NCI-H1105 treated with DMSO at 0.1 percent for 48 hours (cell line): ENCODE data around the gene KCNAB1.
"Not testable (repeated sequence)": the region's sequence is repeated elsewhere in the genome, so short reads cannot be mapped to it uniquely, and the experiment has no call there.

Experiments used
- DNase-seq: peaks from one replicate; lab custom pipeline; 2025; lab: John Stamatoyannopoulos, UW

The KCNAB1 gene

DNA sequence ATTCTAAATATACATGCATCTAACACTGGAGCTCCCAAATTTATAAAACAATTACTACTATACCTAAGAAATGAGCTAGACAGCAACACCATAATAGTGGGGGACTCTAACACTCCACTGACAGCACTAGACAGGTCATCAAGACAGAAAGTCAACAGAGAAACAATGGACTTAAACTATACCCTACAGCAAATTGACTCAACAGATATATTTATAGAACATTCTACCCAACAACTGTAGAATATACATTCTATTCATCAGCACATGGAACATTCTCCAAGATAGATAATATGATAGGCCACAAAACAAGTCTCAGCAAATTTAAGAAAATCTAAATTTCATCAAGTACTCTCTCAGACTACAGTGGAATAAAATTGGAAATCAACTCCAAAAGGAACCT, 102.0 kb downstream of the KCNAB1 start:
- DNase-seq, result not testable (repeated sequence)

DNA sequence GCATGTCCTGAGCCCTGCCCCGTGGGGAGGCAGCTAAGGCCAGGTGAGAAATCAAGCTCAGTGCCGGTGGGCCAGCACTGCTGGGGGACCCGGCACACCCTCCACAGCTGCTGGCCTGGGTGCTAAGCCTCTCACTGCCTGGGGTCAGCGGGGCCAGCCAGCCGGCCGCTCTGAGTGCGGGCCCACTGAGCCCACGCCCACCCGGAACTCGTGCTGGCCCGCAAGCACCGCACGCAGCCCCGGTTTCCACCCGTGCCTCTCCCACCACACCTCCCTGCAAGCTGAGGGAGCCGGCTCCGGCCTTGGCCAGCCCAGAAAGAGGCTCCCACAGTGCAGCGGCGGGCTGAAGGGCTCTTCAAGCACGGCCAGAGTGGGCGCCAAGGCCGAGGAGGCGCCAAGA, 103.7 kb downstream of the KCNAB1 start:
- not testable (repeated sequence) for DNase-seq

DNA sequence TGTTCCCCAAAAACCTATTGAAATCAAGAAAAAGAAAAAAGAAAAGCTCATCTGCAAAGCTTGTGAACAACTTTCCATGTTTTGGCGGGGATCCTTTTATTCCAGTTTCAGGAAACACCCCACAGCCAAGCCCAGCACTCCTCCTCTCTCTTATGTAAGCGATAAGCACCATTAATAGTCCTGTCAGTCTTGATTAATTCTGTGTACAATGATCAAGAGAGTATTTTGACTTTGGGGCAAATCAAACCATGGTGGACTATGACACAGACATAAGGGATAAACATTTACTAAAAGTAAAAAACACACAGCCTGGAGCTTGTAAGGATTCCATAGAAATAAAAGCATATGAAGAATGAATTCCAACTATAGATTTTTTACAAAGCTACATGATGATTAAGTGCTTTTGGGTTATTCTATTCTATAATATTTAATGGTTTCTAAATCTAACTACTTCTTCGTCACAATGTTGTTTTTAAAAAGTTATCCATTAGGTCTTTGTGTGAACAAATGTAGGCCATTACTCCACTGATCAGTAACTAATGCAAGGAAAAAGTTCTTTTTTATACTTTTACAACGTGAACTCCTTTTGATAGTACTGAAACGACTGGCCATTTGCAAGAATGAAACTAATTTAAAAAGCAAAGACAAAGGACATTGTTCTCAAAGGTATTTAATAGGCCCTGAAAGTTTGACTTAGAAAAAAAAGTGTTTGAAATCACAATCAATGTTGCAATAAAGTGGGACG, 106.5 kb downstream of the KCNAB1 start:
- DNase-seq, result no peak

DNA sequence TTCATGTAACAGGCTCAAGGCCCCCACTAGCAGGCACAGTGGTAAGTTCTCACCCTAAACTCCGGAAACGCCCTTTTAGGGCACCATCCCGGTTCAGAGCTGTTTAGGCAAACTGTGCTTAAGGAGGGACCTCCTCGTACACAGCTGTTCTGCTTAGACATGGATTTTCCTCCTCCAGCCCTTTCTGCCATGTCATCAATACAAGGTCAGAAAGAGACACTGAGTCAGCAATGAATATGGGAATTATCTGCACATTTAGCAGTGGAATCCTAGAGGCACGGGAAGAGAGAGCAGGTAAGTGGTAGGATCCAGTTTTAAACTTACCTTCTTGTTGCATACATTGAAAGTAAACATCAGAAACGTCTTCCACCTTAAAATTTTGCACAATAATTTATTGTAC, 107.3 kb downstream of the KCNAB1 start:
- no peak for DNase-seq

DNA sequence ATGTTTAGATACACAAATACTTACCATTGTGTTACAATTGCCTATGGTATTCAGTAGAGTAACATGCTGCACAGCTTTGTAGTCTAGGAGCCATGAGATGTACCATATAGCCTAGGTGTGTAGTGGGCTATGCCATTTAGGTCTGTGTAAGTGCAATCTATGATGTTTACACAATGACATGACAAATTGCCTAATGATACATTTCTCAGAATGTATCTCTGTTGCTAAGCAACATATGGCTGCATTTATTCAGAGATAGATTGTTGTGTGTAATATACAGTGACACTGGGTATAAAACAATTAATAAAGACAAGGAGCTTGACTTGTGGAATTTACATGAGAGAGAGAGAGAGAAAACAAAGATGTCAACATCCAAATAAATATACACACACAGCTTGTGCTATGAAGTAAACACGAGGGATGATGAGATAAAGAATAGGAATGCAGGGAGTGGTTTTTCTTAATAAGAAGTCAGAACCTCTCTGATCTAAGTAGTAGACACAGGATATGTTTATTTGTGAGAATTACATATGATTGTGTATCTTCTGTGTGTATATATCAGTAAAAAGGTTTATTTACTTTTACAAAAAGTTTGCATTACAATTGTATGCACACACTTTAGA, 110.0 kb downstream of the KCNAB1 start:
- peak; percentile 34 for DNase-seq

DNA sequence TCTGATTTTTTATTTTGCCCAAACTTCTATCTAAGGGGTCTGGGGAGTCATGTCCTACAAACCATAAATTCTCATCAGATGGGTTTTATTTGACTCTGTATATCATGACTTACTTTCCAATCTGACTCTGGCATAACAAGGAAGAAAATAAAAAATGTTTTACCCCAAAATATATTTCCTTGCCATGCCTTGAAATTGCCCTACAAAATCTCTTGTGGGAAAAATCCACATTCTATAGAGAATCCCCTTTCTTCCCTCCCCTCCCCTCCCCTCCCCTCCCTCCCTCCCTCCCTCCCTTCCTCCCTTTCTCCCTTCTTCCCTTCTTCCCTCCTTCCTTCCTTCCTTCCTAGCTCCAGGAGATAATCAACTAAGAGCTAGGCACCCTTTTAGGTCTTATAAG, 110.8 kb downstream of the KCNAB1 start:
- DNase-seq, result not testable (repeated sequence)

DNA sequence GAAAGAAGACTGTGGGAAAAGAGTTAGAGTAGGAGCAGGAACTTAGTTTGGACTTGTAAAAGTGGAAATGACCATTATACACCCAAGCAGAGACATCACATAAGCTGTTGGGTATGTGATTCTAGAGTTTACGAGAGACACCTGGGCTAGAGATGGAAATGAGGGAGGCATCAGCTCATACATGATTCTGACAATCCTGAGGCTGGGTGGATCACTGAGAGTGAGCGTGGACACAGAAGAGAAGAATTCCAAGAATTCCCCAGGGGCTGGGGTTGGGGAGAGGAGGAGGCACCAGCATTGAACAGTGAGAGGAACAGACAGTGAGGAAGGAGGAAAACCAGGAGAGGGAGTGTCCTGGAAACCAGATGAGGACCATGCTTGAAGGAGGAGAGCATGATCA, 113.5 kb downstream of the KCNAB1 start:
- DNase-seq, result no peak

DNA sequence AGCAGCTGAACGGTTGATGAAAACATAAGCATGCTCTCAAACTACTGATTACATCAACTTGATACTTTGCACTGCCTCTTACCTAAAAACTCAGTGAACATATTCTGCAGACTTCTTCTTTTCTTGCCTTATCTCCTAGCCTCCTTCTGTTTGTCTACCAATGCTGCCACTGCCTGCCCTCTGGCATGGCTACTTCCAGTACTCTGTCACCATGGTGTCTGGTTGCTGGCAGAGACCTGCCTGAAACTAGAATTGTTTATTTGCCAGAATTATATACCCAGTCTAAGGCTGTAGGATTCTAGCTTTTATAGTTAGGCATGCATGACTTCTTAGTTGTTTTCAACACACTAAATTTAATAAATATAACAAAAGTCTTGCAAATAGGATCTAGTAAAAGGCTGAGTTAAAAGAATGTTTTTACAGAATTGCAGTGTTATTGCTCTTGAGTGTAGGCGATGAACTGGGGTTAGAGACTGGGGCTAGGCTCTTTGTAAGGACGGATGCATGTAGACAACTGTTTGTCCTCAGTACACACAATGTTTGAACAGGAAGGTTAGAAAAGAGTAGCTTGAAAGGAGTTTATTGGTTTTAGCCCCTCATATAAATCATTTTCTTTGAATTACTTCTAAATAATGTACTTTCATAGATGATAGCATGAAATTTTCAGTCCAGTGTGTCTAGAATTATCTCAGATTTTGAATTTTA, 116.3 kb downstream of the KCNAB1 start:
- DNase-seq, result no peak

DNA sequence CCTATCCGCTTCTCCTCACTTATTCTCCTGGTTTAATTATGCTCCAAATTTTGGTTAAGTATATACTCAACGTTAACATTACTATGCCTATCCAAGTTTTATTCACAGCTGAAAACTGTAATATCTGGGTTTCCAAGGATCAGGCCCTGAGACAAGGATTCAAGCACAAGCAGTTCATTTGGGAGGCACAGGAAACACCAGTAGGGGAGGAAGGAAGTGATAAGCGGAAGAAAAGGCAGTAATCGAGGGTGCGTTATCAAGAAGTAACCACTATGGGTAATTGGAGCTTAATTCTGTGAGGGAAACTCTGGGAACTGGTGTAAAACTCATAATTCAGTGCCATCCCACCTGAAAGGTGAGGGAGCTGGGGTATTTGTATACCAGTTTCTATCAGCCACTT, 120.3 kb downstream of the KCNAB1 start:
- DNase-seq, result no peak

DNA sequence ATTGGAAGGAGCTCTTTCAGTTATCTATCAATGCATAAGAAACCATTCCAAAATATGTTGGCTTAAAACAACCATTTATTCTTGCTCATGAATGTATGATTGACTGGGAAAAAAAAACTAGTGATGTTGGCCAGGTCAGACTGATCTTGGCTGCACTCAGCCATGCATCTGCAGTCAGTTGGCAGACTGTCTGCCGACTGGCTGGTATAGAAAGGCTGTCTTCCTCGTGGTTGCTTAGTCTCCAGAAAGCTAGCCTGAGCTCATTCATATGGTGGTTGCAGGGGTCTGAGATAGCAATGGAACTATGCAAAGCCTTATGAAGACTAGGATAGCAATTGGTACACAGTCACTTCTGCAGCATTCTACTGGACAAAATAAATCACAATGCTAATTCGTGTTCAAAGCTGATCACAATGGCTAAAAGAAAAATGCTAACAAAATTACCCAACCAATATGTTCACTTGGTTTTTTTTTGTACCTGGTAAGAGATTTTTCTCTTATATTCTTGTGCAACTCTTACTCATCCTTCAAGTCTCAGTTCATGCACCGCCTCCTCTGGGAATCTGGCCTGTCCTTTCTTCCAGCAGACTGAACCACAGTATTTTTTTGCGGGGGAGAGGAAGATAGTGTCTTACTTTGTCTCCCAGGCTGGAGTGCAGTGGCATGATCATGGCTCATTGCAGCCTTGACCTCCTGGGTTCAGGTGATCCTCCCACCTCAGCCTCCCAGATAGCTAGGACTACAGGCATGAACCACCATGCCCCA, 126.8 kb downstream of the KCNAB1 start:
- no peak for DNase-seq

DNA sequence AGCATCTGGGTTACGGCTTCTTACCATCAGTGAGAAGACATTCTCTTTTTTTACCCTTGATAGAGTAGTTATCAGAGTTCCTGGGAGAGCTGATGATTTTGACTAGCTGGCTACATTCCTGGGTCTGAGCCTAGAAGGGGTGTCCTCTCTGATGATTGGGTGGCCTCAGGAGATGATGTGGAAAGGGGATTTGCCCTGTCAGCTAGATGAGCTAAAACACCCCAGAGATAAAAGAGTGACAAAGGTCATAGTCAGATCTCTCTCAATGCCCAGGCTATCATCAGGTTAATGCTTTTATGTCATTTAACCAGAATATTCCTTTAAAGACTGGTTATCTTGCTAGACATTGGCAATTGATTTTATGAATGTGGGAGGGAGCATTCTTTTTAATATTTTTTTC, 130.2 kb downstream of the KCNAB1 start:
- DNase-seq, result no peak

DNA sequence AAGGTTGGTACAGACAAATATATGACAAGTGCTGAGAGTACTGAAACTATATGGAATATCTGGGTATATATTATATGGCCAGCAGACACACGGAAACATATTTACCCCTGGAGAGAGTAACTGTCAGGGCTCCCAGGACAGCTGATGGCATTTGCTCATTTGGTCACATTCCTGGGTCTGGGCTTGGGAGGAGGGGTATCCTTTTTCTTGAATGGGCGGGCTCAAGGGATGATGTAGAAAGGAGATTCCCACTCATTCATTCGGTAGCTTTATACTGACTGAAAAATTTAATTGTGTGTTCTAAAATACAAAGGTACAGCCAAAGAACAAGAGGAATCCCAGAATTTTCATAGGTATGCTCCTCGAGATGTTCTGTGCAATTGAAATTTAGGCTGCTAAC, 131.0 kb downstream of the KCNAB1 start:
- DNase-seq, result no peak

DNA sequence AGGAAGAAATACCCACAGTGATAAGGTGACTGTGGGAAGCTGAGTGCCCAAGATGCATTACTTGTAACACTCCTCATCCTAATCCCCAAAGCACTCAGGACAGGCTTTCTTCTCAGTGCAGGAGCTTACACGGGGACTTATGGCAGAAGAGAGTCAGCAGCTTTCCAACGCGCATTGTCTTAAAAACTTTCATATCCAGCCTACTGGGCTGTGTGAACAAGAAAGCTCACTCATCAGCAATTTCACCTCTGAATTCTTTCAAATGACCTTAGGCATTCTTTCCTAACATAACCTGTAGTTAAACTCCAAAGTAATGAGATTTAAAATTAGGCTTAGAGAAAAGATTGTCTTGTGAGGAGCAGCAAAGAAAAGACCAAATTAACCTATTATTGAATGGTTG, 132.3 kb downstream of the KCNAB1 start:
- no peak for DNase-seq

DNA sequence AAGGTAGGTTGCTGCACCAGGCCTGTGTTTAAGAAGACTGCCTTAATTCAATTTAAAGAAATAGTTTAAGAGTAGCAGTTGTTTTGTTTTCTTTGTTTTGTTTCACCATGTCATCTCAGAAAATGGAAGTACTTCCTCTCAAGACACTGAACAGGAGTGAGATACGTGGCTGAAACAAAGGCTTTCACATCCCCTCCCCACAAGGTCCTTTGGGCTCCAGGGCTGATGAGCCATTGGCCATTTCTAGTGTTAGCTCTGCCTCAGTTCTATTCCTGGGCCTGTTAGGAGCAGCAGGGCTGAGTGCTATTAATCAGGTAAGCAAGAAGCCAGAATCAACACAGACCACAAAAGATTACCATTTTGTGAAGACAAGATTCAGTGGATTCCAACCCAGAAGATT, 132.8 kb downstream of the KCNAB1 start:
- no peak for DNase-seq

DNA sequence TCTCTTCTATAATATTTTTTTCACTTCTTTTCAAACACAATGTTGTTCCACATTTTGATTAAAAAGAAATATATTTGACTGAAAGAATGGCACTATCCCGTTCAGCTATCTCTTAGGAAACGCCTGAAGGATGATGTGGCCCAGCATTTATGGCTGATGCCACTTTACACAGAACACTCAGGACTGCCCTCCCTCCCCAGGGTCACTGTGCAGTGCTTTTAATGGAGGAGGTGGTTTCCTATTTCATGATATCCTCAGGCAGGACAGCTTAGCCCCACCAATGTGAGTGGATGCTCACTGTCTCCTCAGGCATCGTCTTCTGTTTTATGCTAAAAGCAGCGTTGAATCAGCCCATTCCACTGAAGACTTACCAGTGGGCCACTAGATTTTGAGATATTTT, 135.9 kb downstream of the KCNAB1 start:
- no peak for DNase-seq

DNA sequence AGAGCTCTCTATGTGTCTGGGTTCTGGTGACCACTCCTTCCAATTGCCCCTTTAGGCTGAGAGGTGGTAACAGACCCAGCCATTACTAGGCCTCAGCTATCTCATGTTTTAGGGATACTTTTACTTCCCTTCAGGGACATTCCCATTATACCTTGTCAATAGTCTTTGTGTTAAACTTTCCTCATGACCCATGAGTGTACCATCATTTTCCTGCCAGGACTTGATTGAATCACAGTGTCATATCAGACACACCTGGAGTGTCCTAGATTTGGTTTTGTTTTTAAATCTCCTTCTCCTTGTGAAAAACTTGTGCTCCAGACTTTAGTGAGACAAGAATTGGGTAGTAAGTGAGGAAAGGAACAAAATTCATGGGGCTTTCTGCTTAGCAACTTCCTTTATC, 136.6 kb downstream of the KCNAB1 start:
- DNase-seq, result no peak

DNA sequence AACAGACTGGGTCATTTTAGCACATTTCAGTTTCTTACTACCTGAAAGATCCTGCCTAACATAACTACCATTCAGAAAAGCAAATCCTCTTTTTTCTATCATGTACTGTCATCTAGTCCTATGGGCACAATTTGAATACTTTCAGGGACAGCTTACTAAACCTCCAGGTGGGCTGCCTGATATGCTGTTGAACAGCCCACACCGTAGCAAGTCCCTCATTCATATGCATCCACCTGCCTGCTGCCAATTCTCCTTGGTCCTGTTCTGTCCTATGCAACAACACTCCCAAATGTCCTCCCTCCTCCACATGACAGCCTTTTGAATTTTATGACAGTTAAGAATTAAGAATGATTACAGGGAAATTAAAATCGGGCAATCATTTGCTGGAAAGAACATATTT, 137.9 kb downstream of the KCNAB1 start:
- no peak for DNase-seq

DNA sequence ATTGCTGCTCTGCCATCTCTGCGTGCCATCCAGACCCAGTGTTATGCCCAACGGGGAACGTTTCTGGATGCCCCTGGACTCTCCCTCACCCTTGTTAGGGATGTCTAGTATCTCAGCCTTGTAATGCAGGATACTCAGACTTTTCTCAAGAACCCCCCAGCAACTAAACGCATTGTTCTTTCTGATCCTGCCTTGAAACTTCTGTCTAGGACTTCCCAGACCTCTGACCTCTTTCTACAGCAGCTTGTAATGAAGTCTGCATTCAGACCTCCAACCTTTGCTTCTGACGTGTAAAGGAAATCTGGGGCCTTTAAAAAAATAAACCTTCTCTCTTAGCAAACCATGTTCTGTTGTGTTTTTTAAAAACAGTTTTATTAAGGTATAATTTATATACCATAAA, 139.5 kb downstream of the KCNAB1 start:
- DNase-seq, result no peak

DNA sequence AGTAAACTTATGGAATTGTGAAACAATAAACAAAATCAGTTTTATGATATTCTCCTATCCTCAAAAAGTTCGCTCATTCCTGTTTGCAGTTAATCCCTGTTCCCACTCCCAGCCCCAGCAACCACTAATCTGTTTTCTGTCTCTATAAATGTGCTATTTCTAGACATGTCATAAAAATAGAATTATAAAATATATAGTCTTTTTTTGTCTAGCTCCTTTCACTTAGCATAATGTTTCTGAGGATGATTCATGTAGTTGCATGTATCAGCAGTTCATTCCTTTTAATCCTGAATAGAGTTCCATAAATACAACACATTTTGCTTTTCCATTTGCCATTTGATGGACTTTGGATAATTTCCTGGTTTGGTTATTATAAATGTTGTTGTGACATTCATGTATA, 140.0 kb downstream of the KCNAB1 start:
- DNase-seq, result no peak

DNA sequence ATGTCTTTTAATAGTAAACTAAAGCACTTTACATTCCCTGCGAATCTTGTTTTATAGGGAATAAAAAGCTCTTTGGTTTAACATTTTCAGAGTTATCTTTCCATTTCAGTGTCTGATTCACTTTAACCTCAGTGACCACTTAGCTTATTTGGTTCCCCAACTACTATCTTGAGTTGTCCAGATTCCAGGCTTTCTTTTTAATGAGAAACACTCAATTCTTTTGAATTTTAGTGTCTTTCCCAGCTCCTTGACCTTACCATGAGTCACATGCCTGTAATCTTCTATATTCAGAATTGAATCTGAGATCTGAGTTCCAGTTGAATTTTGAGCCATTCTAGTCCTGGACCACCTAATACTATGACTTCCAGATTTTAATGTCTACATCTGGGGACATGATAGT, 144.4 kb downstream of the KCNAB1 start:
- DNase-seq, result no peak

DNA sequence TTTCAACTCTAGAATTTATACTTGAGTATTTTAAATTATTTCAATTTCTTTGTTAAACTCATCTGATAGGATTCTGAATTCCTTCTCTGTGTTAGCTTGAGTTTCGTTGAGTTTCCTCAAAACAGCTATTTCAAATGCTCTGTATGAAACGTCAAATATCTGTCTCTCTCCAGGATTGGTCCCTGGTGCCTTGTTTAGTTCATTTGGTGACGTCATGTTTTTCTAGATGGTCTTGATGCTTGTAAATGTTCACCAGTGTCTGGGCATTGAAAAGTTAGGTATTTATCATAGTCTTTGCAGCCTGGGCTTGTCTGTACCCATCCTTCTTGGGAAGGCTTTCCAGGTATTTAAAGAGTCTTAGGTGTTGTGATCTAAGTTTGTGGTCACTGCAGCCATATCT, 151.1 kb downstream of the KCNAB1 start:
- DNase-seq, result no peak

DNA sequence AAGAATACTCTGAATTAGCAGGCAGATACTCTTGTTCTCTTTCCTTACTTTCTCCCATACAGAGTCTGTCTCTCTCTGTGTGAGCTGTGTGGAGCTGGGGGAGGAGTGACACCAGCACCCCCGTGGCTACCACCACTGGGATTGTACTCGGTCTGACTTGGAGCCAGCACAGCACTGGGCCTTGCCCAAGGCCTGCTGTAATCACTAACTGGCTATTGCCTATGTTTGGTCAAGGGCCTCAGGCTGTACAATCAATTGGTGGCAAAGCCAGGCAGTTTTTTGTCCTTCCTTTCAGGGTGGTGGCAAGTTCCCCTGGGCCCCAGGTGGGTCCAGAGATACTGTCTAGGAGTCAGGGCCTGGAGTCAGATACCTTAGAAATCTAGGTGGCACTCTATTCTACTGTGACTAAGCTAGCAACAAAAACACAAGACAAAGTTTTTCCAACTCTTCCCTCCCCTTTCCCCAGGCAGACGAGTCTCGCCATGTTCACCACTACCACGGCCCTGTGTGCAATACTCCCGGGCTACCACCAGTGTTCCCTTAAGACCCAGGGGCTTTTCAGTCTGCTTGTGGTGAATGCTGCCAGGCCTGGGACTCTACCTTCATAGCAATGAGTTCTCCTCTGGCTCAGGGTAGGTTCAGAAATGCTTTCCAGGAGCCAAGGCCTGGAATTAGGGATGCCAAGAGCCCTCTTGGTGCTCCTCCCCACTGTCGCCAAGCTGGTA, 151.8 kb downstream of the KCNAB1 start:
- no peak for DNase-seq
